Body of pancreas (tissue), 4 donors: ENCODE data around the gene SORCS2. TPM values are rescaled to one million over a fixed set of nuclear protein-coding genes. Genes with fewer than 3 reads are reported as not detected.

Experiments used
- ATAC-seq: fragments of 150-250 bp; one replicate; pipeline ENCODE4 v1.9.1; 2016
- DNase-seq, 4 donors: peaks; one replicate each; pipeline ENCODE4 v3.0.0-alpha.2; 2019
- H3K27ac ChIP-seq, 4 donors: fragments of 200-600 bp; sonication (generic); 1 replicate in 3 of 4; 2 replicates in 1 of 4; pipeline versions ENCODE4 v1.5.1 to v1.6.1; 2016 to 2019; ENCODE audit warnings: mild to moderate bottlenecking in 1 of 4, mixed read lengths in 1 of 4, moderate library complexity in 1 of 4
- H3K27me3 ChIP-seq, 2 donors: fragments of 200-600 bp; sonication (generic); one replicate each; pipeline ENCODE4 v1.6.0; 2016; ENCODE audit warnings: mild to moderate bottlenecking in 1 of 2
- H3K36me3 ChIP-seq, 2 donors: fragments of 200-600 bp; sonication (generic); replicated peaks in 1 of 2; 2 replicates each; pipeline ENCODE4 v1.5.1; 2016; ENCODE audit warnings: low read depth in 2 of 2; ENCODE audit not compliant: insufficient read depth in 1 of 2
- H3K4me1 ChIP-seq: fragments of 200-600 bp; sonication (generic); one replicate; pipeline ENCODE4 v1.6.0; 2016
- H3K4me3 ChIP-seq, 2 donors: fragments of 200-600 bp; sonication (generic); 1 replicate in 1 of 2; 2 replicates in 1 of 2; pipeline ENCODE4 v1.5.1; 2016 to 2019
- H3K9me3 ChIP-seq, 3 donors: fragments of 200-600 bp; sonication (generic); 1 replicate in 2 of 3; 2 replicates in 1 of 3; pipeline ENCODE4 v1.5.1; 2016
- CTCF ChIP-seq, 7 experiments: fragments of 450-650 bp in 4 of 7; fragments of 200-600 bp in 3 of 7; sonication (generic) in 3 of 7; IDR thresholded peaks; one replicate each; pipeline ENCODE4 v1.5.1; 2016 to 2019; ENCODE audit warnings: antibody characterized with exemption in 7 of 7
- POLR2A ChIP-seq, 3 donors: fragments of 450-650 bp; IDR thresholded peaks; one replicate each; pipeline ENCODE4 v1.6.1; 2016; ENCODE audit warnings: antibody characterized with exemption in 3 of 3, mild to moderate bottlenecking in 2 of 3
- WGBS, 2 donors: methylation state at CpG; one replicate each; pipeline ENCODE4 v1.1.5; 2017; 5-methylcytosine and 5-hydroxymethylcytosine counted together
- intact Hi-C: fragments of 100-400 bp; cut with DNase I; formaldehyde crosslinking; loops from one replicate; pipeline ENCODE4 v1.15.1; 2023
- total RNA-seq, 2 donors: library from RNA; depleted of rRNA; stranded (reverse); fragments of >200 nt; gene quantifications; one replicate each; pipeline ENCODE4 v1.1.0, GENCODE V29; 2016

SORCS2 gene
- total RNA-seq, 2 donors from 2014 or later: 0.26 to 0.33 TPM

- intact Hi-C loops: no loop called here
- Histone ChIP-seq H3K27me3 (peaks cover 0 to 1% of the 10 kb centered on the region in 2 donors), H3K9me3 (no peaks in the 10 kb centered on the region), H3K27ac (no peak overlapping the region), H3K36me3 (no peaks in the 10 kb centered on the region), H3K4me1 (no peaks in the 10 kb centered on the region), H3K4me3 (no peak overlapping the region)
- DNase-seq: no peak
- TF ChIP-seq CTCF (IDR thresholded peaks at IDR 0.05): no peak
- TF ChIP-seq POLR2A (IDR thresholded peaks at IDR 0.05): no peak
- ATAC-seq: no peak
- 56 to 65% methylated on average over 8 of the region's 8 CpGs for WGBS, 2 donors
Observed at GRCh38 chr4:7311205-7311604, 118.9 kb downstream of the SORCS2 start.

- WGBS, 2 donors: 69 to 85% methylated on average over 5 to 7 of the region's 7 CpGs
- Histone ChIP-seq H3K36me3 (no peaks in the 10 kb centered on the region), H3K27me3 (no peaks in the 10 kb centered on the region), H3K4me1 (no peaks in the 10 kb centered on the region), H3K4me3 (no peak overlapping the region), H3K9me3 (no peaks in the 10 kb centered on the region), H3K27ac (no peak overlapping the region)
- DNase-seq (no peak), ATAC-seq (no peak)
- intact Hi-C loops: no loop called here
- no peak for TF ChIP-seq POLR2A (IDR thresholded peaks at IDR 0.05)
Observed at GRCh38 chr4:7312691-7313090, 120.4 kb downstream of the SORCS2 start.

- TF ChIP-seq POLR2A (IDR thresholded peaks at IDR 0.05) (no peak), CTCF (IDR thresholded peaks at IDR 0.05) (no peak)
- Histone ChIP-seq H3K36me3 (no peaks in the 10 kb centered on the region), H3K9me3 (no peaks in the 10 kb centered on the region), H3K27ac (peak overlapping the region in 1 of 4 donors; percentile 36), H3K4me3 (no peak overlapping the region), H3K4me1 (no peaks in the 10 kb centered on the region), H3K27me3 (no peaks in the 10 kb centered on the region)
- DNase-seq: peak in 2 of 4 donors; percentile 21 to 39
- intact Hi-C loops: no loop called here
- 54 to 60% methylated on average over 12 to 13 of the region's 14 CpGs for WGBS, 2 donors
- peak; percentile 55 for ATAC-seq
Observed at GRCh38 chr4:7313347-7313811, 121.0 kb downstream of the SORCS2 start.

GRCh38 chr4:7313991-7314390, 121.7 kb downstream of the SORCS2 start:
- Histone ChIP-seq H3K4me3 (no peak overlapping the region), H3K9me3 (no peaks in the 10 kb centered on the region), H3K27ac (peak overlapping the region in 1 of 4 donors; percentile 36), H3K27me3 (no peaks in the 10 kb centered on the region), H3K36me3 (no peaks in the 10 kb centered on the region), H3K4me1 (no peaks in the 10 kb centered on the region)
- intact Hi-C loops: no loop called here
- ATAC-seq: no peak
- no peak for DNase-seq
- WGBS, 2 donors: 84% methylated on average over 11 of the region's 11 CpGs
- TF ChIP-seq CTCF (IDR thresholded peaks at IDR 0.05): no peak
- no peak for TF ChIP-seq POLR2A (IDR thresholded peaks at IDR 0.05)

- TF ChIP-seq CTCF (IDR thresholded peaks at IDR 0.05) (no peak), POLR2A (IDR thresholded peaks at IDR 0.05) (no peak)
- intact Hi-C loops: no loop called here
- ATAC-seq (no peak), DNase-seq (no peak)
- Histone ChIP-seq H3K27me3 (no peaks in the 10 kb centered on the region), H3K4me1 (no peaks in the 10 kb centered on the region), H3K27ac (no peak overlapping the region), H3K36me3 (no peaks in the 10 kb centered on the region), H3K4me3 (no peak overlapping the region), H3K9me3 (no peaks in the 10 kb centered on the region)
- 74 to 75% methylated on average over 2 to 4 of the region's 4 CpGs for WGBS, 2 donors
Observed at GRCh38 chr4:7315286-7315685, 122.9 kb downstream of the SORCS2 start.
